Neural cell (in vitro differentiated cells): Measurements from ENCODE around the gene DPF3. TPM values are rescaled to one million over a fixed set of nuclear protein-coding genes. Genes with fewer than 3 reads are reported as not detected.

Experiments used
- H2AFZ ChIP-seq: fragments of 200-600, 300-800 bp; sonication (generic), shearing (Covaris generic); 2 replicates; pipeline ENCODE4 v1.6.0; 2014; ENCODE audit warnings: low read depth, mild to moderate bottlenecking, antibody characterized with exemption, low read length, moderate library complexity
- H3F3A ChIP-seq: fragments of 200-600 bp; shearing (Covaris generic); 2 replicates; pipeline ENCODE4 v1.6.1; 2016; ENCODE audit warnings: mild to moderate bottlenecking, moderate library complexity, mixed read lengths, antibody characterized with exemption, low read length; ENCODE audit not compliant: insufficient read depth, poor library complexity, severe bottlenecking
- H3K27ac ChIP-seq: fragments of 200-600, 300-800 bp; sonication (generic), shearing (Covaris generic); 2 replicates; pipeline ENCODE4 v1.5.1; 2014; ENCODE audit warnings: mild to moderate bottlenecking, low read length, moderate library complexity
- H3K27me3 ChIP-seq: fragments of 300-800, 200-600 bp; sonication (generic), shearing (Covaris generic); 2 replicates; pipeline ENCODE4 v1.6.0; 2014; ENCODE audit warnings: mild to moderate bottlenecking, low read depth, low read length, moderate library complexity; ENCODE audit not compliant: insufficient read depth
- H3K36me3 ChIP-seq: fragments of 300-800, 200-600 bp; sonication (generic), shearing (Covaris generic); 2 replicates; pipeline ENCODE4 v1.5.1; 2014; ENCODE audit warnings: mild to moderate bottlenecking, antibody characterized with exemption, low read length, moderate library complexity; ENCODE audit not compliant: insufficient read depth
- H3K4me2 ChIP-seq: fragments of 300-800, 200-600 bp; sonication (generic), shearing (Covaris generic); 2 replicates; pipeline ENCODE4 v1.6.0; 2014; ENCODE audit warnings: mild to moderate bottlenecking, low read length
- H3K4me3 ChIP-seq: fragments of 300-800, 200-600 bp; sonication (generic), shearing (Covaris generic); 2 replicates; pipeline ENCODE4 v1.5.1; 2014; ENCODE audit warnings: mild to moderate bottlenecking, low read length, moderate library complexity
- H3K79me2 ChIP-seq: fragments of 200-600 bp; shearing (Covaris generic); replicated peaks from 2 replicates; pipeline ENCODE4 v1.6.0; 2014; ENCODE audit warnings: mild to moderate bottlenecking, low read length, moderate library complexity; ENCODE audit not compliant: insufficient read depth
- H3K9ac ChIP-seq: fragments of 300-800, 200-600 bp; sonication (generic), shearing (Covaris generic); 2 replicates; pipeline ENCODE4 v1.6.1; 2016; ENCODE audit warnings: mild to moderate bottlenecking, low read length, mixed read lengths
- H3K9me2 ChIP-seq: fragments of 200-600 bp; shearing (Covaris generic); 2 replicates; pipeline ENCODE4 v1.6.1; 2016; ENCODE audit warnings: mild to moderate bottlenecking, low read length, mixed read lengths; ENCODE audit not compliant: insufficient read depth
- H3K9me3 ChIP-seq: fragments of 200-600, 300-800 bp; sonication (generic), shearing (Covaris generic); 2 replicates; pipeline ENCODE4 v1.6.1; 2016; ENCODE audit warnings: mild to moderate bottlenecking, mixed run types, low read length, moderate library complexity, mixed read lengths
- H4K20me1 ChIP-seq: fragments of 200-600 bp; shearing (Covaris generic); 2 replicates; pipeline ENCODE4 v1.6.1; 2016; ENCODE audit warnings: mild to moderate bottlenecking, mixed run types; ENCODE audit not compliant: insufficient read depth
- EP300 ChIP-seq: fragments of 450-650 bp; conservative IDR thresholded peaks from 2 replicates; pipeline ENCODE4 v1.6.1; 2014; ENCODE audit warnings: antibody characterized with exemption, mild to moderate bottlenecking, moderate library complexity; ENCODE audit not compliant: poor library complexity, severe bottlenecking
- EZH2 ChIP-seq: fragments of 200-600, 300-800 bp; shearing (Covaris generic), sonication (generic); IDR thresholded peaks from 2 replicates; pipeline ENCODE4 v1.6.1; 2014; ENCODE audit warnings: antibody characterized with exemption, low read length, borderline replicate concordance, mild to moderate bottlenecking; ENCODE audit not compliant: insufficient read depth, poor library complexity, severe bottlenecking
- MXI1 ChIP-seq: fragments of 450-650 bp; conservative IDR thresholded peaks from 2 replicates; pipeline ENCODE4 v1.6.1; 2014; ENCODE audit warnings: antibody characterized with exemption, mild to moderate bottlenecking; ENCODE audit not compliant: poor library complexity, severe bottlenecking
- POLR2AphosphoS5 ChIP-seq: IDR thresholded peaks from 2 replicates; pipeline ENCODE4 v1.6.1; 2012
- RAD21 ChIP-seq: fragments of 450-650 bp; conservative IDR thresholded peaks from 2 replicates; pipeline ENCODE4 v1.6.1; 2014; ENCODE audit warnings: antibody characterized with exemption, mild to moderate bottlenecking, moderate library complexity
- SMC3 ChIP-seq: fragments of 450-650 bp; conservative IDR thresholded peaks from 2 replicates; pipeline ENCODE4 v1.6.1; 2014; ENCODE audit warnings: antibody characterized with exemption, mild to moderate bottlenecking, moderate library complexity; ENCODE audit not compliant: poor library complexity
- TAF1 ChIP-seq: IDR thresholded peaks from 2 replicates; pipeline ENCODE4 v1.6.1; 2012; ENCODE audit warnings: low read depth
- polyA plus RNA-seq: library from polyadenylated mRNA; depleted of rRNA; stranded (reverse); fragments of >200 nt; gene quantifications from 2 replicates; pipeline ENCODE4 v1.2.3, GENCODE V29; 2014
- TF ChIP-seq, protein P1 (sequence below): fragments of 450-650 bp; IDR thresholded peaks from 2 replicates; pipeline ENCODE4 v1.5.1; 2014; ENCODE audit warnings: antibody characterized with exemption, mild to moderate bottlenecking, moderate library complexity; ENCODE audit not compliant: poor library complexity, severe bottlenecking
- TF ChIP-seq, protein P2 (sequence below): IDR thresholded peaks from 2 replicates; pipeline ENCODE4 v1.6.1; 2012; ENCODE audit warnings: borderline replicate concordance

The DPF3 gene
- polyA plus RNA-seq, 1 donor from 2014 or later: 2.9 TPM

DNA sequence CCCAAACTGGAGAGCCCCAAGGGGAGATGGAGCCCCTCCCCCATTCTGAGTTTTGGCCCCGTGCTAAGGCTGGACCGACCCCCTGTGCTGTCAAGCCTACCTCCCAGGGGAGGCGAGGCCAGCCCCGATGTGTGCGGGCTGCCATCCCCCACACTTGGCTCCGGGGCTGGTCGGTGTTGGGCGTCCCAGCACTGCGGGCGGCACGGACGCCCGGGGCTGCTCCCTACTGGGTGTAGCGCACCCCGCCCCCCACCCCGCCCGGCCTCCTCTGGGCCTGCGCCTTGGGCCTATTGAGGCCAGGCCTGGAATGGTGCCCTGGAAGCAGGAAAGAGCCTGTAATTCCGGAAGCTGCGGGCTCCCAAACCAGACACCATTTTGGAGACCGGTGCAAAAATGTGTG is 35.0 kb upstream of the DPF3 start:
- no peaks in the 10 kb centered on the region for H3K79me2 ChIP-seq
- H3K27me3 ChIP-seq: no peaks in the 10 kb centered on the region
- H3K9me2 ChIP-seq: no peaks in the 10 kb centered on the region
- TF ChIP-seq, protein P1, sequence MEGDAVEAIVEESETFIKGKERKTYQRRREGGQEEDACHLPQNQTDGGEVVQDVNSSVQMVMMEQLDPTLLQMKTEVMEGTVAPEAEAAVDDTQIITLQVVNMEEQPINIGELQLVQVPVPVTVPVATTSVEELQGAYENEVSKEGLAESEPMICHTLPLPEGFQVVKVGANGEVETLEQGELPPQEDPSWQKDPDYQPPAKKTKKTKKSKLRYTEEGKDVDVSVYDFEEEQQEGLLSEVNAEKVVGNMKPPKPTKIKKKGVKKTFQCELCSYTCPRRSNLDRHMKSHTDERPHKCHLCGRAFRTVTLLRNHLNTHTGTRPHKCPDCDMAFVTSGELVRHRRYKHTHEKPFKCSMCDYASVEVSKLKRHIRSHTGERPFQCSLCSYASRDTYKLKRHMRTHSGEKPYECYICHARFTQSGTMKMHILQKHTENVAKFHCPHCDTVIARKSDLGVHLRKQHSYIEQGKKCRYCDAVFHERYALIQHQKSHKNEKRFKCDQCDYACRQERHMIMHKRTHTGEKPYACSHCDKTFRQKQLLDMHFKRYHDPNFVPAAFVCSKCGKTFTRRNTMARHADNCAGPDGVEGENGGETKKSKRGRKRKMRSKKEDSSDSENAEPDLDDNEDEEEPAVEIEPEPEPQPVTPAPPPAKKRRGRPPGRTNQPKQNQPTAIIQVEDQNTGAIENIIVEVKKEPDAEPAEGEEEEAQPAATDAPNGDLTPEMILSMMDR: no peak
- TF ChIP-seq MXI1: no peak
- TF ChIP-seq, protein P2, sequence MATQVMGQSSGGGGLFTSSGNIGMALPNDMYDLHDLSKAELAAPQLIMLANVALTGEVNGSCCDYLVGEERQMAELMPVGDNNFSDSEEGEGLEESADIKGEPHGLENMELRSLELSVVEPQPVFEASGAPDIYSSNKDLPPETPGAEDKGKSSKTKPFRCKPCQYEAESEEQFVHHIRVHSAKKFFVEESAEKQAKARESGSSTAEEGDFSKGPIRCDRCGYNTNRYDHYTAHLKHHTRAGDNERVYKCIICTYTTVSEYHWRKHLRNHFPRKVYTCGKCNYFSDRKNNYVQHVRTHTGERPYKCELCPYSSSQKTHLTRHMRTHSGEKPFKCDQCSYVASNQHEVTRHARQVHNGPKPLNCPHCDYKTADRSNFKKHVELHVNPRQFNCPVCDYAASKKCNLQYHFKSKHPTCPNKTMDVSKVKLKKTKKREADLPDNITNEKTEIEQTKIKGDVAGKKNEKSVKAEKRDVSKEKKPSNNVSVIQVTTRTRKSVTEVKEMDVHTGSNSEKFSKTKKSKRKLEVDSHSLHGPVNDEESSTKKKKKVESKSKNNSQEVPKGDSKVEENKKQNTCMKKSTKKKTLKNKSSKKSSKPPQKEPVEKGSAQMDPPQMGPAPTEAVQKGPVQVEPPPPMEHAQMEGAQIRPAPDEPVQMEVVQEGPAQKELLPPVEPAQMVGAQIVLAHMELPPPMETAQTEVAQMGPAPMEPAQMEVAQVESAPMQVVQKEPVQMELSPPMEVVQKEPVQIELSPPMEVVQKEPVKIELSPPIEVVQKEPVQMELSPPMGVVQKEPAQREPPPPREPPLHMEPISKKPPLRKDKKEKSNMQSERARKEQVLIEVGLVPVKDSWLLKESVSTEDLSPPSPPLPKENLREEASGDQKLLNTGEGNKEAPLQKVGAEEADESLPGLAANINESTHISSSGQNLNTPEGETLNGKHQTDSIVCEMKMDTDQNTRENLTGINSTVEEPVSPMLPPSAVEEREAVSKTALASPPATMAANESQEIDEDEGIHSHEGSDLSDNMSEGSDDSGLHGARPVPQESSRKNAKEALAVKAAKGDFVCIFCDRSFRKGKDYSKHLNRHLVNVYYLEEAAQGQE: no peak
- TF ChIP-seq EZH2: no peak
- no peak for TF ChIP-seq SMC3
- TF ChIP-seq EP300: no peak
- TF ChIP-seq RAD21: no peak
- no peak for TF ChIP-seq TAF1
- TF ChIP-seq POLR2AphosphoS5: no peak
- H2AFZ ChIP-seq: no peak overlapping the region
- no peaks in the 10 kb centered on the region for H3F3A ChIP-seq
- H3K4me3 ChIP-seq: no peak overlapping the region
- H3K9ac ChIP-seq: no peak overlapping the region
- no peaks in the 10 kb centered on the region for H4K20me1 ChIP-seq
- H3K36me3 ChIP-seq: no peaks in the 10 kb centered on the region
- no peaks in the 10 kb centered on the region for H3K9me3 ChIP-seq
- H3K27ac ChIP-seq: no peak overlapping the region
- no peak overlapping the region for H3K4me2 ChIP-seq

DNA sequence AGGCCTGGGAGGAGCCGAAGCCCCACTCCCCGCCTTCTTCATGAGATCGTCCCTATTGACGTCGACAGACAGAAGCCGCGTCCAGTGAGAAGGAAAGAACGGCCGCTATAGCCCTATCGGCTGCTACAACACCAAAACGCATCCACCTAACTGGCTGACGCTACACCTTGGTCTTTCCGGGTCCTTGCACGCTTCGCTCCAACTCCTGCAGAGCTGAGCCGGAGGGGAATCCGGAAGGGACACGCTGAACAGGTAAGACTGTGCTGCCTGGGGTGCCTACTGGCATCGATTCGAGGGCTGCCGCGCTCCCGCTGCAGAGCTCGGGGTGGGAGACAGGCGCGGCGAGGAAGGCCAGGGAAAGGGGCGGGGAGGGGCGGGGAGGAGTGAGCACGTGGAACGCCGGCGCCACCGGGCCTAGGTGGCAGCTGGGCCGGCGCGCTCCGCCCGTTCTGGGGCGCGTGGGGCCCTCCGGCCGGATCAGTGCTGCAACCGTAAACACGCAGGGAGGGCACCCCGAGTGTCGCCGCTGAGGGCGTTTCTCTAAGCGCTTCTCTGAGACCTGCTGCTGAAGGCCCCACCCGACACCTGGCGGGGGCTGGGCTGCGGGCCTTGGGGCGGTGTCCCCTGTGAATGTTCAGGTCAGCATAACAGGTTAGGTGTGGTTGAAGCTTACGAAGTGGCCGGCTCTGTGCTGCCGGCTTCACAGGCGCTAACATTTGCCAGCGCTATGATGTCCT is 32.6 kb upstream of the DPF3 start, which contains the start of gene DCAF4:
TSS of gene DCAF4 (plus strand) at position 173 of the 737 bp plus-strand sequence. CDS start 11,515 bp downstream, outside the sequence.
- Histone ChIP-seq H3K27ac (no peak within 1 kb of the TSS), H3K4me2 (peak within 1 kb of the TSS; percentile 77)
- TF ChIP-seq EZH2 (no peak), POLR2AphosphoS5 (peak; percentile 50), SMC3 (peak; percentile 26), TAF1 (no peak), RAD21 (peak; percentile 14), EP300 (no peak), MXI1 (peak; percentile 98)
- TF ChIP-seq, protein P1: peak; percentile 16
- TF ChIP-seq, protein P2: no peak

More for the DNA sequence above, 32.6 kb upstream of the DPF3 start, which contains the start of gene DCAF4:
- Histone ChIP-seq H3K4me3 (peak within 1 kb of the TSS; percentile 99), H3K36me3 (no peaks in the 10 kb centered on the region), H2AFZ (peak within 1 kb of the TSS; percentile 74), H4K20me1 (no peaks in the 10 kb centered on the region), H3F3A (no peaks in the 10 kb centered on the region), H3K27me3 (no peaks in the 10 kb centered on the region), H3K9me2 (no peaks in the 10 kb centered on the region), H3K79me2 (no peaks in the 10 kb centered on the region), H3K9ac (peak within 1 kb of the TSS; percentile 66), H3K9me3 (no peaks in the 10 kb centered on the region)
